Prostate gland (tissue), 2 donors: ENCODE results near the gene PIK3R6. TPM values are rescaled to one million over a fixed set of nuclear protein-coding genes. Genes with fewer than 3 reads are reported as not detected.
"Not testable (repeated sequence)": the region's sequence is repeated elsewhere in the genome, so short reads cannot be mapped to it uniquely, and the experiment has no call there.

Experiments
- DNase-seq: peaks from one replicate; pipeline ENCODE4 v3.0.0-alpha.2; 2019; ENCODE audit warnings: low spot score
- H3K27ac ChIP-seq, 2 donors: fragments of 200-600 bp; sonication (generic); 2 replicates each; pipeline ENCODE4 v1.5.1; 2017 to 2019
- H3K27me3 ChIP-seq: fragments of 200-600 bp; sonication (generic); replicated peaks from 2 replicates; pipeline ENCODE4 v1.5.1; 2019; ENCODE audit not compliant: insufficient read depth
- H3K36me3 ChIP-seq, 2 donors: fragments of 200-600 bp; sonication (generic); 1 replicate in 1 of 2; 2 replicates in 1 of 2; pipeline versions ENCODE4 v1.5.1 to v1.8.1; 2017 to 2019
- H3K4me1 ChIP-seq: fragments of 200-600 bp; sonication (generic); replicated peaks from 2 replicates; pipeline ENCODE4 v1.5.1; 2019
- H3K4me3 ChIP-seq, 2 donors: fragments of 200-600 bp; sonication (generic); 2 replicates each; pipeline ENCODE4 v1.5.1; 2017 to 2019
- H3K9me3 ChIP-seq: fragments of 200-600 bp; sonication (generic); 2 replicates; pipeline ENCODE4 v1.5.1; 2017
- CTCF ChIP-seq, 4 experiments: fragments of 200-600 bp in 2 of 4; fragments of 450-650 bp in 2 of 4; sonication (generic) in 2 of 4; IDR thresholded peaks; 1 replicate in 3 of 4; 2 replicates in 1 of 4; pipeline ENCODE4 v1.5.1; 2016 to 2019; ENCODE audit warnings: antibody characterized with exemption in 4 of 4, mild to moderate bottlenecking in 2 of 4, moderate library complexity in 2 of 4
- POLR2A ChIP-seq: fragments of 450-650 bp; IDR thresholded peaks from one replicate; pipeline ENCODE4 v1.6.1; 2016; ENCODE audit warnings: antibody characterized with exemption, mild to moderate bottlenecking
- POLR2AphosphoS5 ChIP-seq: sonication (generic); formaldehyde crosslinking; IDR thresholded peaks from one replicate; pipeline ENCODE4 v1.6.1; 2017; ENCODE audit warnings: antibody characterized with exemption
- WGBS: methylation state at CpG from one replicate; pipeline ENCODE4 v1.1.5; 2018; 5-methylcytosine and 5-hydroxymethylcytosine counted together
- intact Hi-C: fragments of 100-400 bp; cut with DNase I; formaldehyde crosslinking; loops from one replicate; pipeline ENCODE4 v1.14.2; 2022
- total RNA-seq, 2 donors: library from RNA; depleted of rRNA; stranded (reverse); fragments of >200 nt; gene quantifications; one replicate each; pipeline ENCODE4 v1.1.0, GENCODE V29; 2016

Gene PIK3R6
- total RNA-seq, 2 donors from 2014 or later = 0.18 to 2.6 TPM

- intact Hi-C loops = no loop called here
- no peaks in the 10 kb centered on the region for H3K36me3 ChIP-seq
- H3K27me3 ChIP-seq = no peaks in the 10 kb centered on the region
- no peaks in the 10 kb centered on the region for H3K9me3 ChIP-seq
- H3K4me3 ChIP-seq = no peak overlapping the region
- H3K4me1 ChIP-seq = no peaks in the 10 kb centered on the region
- 48% methylated on average over 14 of the region's 14 CpGs for WGBS
- no peak for DNase-seq
- H3K27ac ChIP-seq = no peak overlapping the region
- TF ChIP-seq CTCF (IDR thresholded peaks at IDR 0.05) = no peak
- no peak for TF ChIP-seq POLR2AphosphoS5
- TF ChIP-seq POLR2A = no peak
Observed at GRCh38 chr17:8856869-8857575, 10.5 kb downstream of the PIK3R6 start.

- H3K27ac ChIP-seq, intact Hi-C loops, H3K4me1 ChIP-seq, H3K36me3 ChIP-seq, H3K9me3 ChIP-seq, H3K27me3 ChIP-seq, DNase-seq, H3K4me3 ChIP-seq: not testable (repeated sequence)
- WGBS = 82% methylated on average over 6 of the region's 6 CpGs
Observed at GRCh38 chr17:8856205-8856603, 11.3 kb downstream of the PIK3R6 start.

GRCh38 chr17:8855477-8856204, 11.8 kb downstream of the PIK3R6 start:
- DNase-seq = no peak
- 47% methylated on average over 17 of the region's 17 CpGs for WGBS
- Histone ChIP-seq H3K4me3 (no peak overlapping the region), H3K4me1 (no peaks in the 10 kb centered on the region), H3K27ac (no peak overlapping the region), H3K27me3 (no peaks in the 10 kb centered on the region), H3K36me3 (no peaks in the 10 kb centered on the region), H3K9me3 (no peaks in the 10 kb centered on the region)
- intact Hi-C loops = no loop called here
- TF ChIP-seq POLR2AphosphoS5 = no peak
- no peak for TF ChIP-seq POLR2A
- TF ChIP-seq CTCF (IDR thresholded peaks at IDR 0.05) = no peak

GRCh38 chr17:8851600-8851999, 15.9 kb downstream of the PIK3R6 start:
- intact Hi-C loops = no loop called here
- DNase-seq = no peak
- Histone ChIP-seq H3K9me3 (no peaks in the 10 kb centered on the region), H3K4me3 (no peak overlapping the region), H3K27me3 (no peaks in the 10 kb centered on the region), H3K36me3 (no peaks in the 10 kb centered on the region), H3K4me1 (no peaks in the 10 kb centered on the region), H3K27ac (no peak overlapping the region)
- TF ChIP-seq POLR2A (no peak), POLR2AphosphoS5 (no peak), CTCF (IDR thresholded peaks at IDR 0.05) (no peak)
- 87% methylated on average over 5 of the region's 5 CpGs for WGBS

- 74% methylated on average over 4 of the region's 4 CpGs for WGBS
- no peaks in the 10 kb centered on the region for H3K9me3 ChIP-seq
- H3K27me3 ChIP-seq = no peaks in the 10 kb centered on the region
- intact Hi-C loops = no loop called here
- no peak overlapping the region for H3K27ac ChIP-seq
- H3K36me3 ChIP-seq = no peaks in the 10 kb centered on the region
- no peak for TF ChIP-seq POLR2A
- TF ChIP-seq CTCF (IDR thresholded peaks at IDR 0.05) = no peak
- no peak for TF ChIP-seq POLR2AphosphoS5
- DNase-seq = no peak
- H3K4me3 ChIP-seq = no peak overlapping the region
- no peaks in the 10 kb centered on the region for H3K4me1 ChIP-seq
Observed at GRCh38 chr17:8849311-8850041, 18.0 kb downstream of the PIK3R6 start.
